NCI-H510A (cell line): Measurements from ENCODE around the gene LDB1.

Experiments used
- DNase-seq: peaks from one replicate; lab custom pipeline; 2025; lab: John Stamatoyannopoulos, UW

Gene LDB1

GRCh38 chr10:102113261-102113955 is 6.8 kb downstream of the LDB1 start:
- DNase-seq: no peak

GRCh38 chr10:102112210-102112817 is 7.9 kb downstream of the LDB1 start:
- no peak for DNase-seq

DNA sequence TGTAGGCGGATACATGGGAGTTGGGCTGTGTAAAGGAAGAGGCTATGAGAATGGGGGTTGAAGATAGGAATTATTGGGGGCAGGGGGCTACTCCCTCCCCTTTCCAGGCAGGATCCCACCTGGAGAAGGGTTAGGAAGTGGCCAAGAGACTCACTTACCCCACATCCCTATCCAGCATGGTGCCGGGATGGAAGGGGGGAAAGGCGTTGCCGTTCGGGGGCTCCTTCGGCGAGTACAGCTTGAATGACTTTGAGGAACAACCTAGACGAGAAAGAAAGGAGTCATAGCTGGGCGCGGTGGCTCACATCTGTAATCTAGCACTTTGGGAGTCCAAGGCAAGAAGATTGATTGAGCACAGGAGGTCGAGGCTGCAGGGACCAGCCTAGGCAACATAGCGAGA is 8.9 kb downstream of the LDB1 start:
- no peak for DNase-seq

- no peak for DNase-seq
Observed at GRCh38 chr10:102109166-102110116, 10.7 kb downstream of the LDB1 start.

GRCh38 chr10:102106998-102107397 is 13.2 kb downstream of the LDB1 start:
- DNase-seq: no peak

DNA sequence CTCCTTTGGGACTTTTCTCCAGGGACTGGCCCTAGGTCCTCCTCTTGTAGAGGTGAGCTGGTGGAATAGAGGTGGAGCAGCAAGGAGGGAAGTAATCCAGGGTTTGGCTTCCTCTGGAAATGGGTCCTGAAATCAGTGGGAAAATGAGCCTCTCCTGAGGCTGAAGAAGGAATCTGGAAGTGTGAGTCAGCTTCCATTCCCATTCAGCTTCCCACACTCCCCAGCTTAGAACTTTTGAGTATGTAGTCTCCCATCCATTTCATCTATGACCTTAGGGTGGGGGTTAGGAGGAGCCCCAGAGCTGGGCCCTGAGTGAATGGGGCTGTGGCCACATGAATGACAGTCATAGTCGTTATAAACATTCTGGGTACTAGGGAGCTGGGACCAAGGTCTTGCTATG is 17.7 kb downstream of the LDB1 start:
- DNase-seq: no peak

DNA sequence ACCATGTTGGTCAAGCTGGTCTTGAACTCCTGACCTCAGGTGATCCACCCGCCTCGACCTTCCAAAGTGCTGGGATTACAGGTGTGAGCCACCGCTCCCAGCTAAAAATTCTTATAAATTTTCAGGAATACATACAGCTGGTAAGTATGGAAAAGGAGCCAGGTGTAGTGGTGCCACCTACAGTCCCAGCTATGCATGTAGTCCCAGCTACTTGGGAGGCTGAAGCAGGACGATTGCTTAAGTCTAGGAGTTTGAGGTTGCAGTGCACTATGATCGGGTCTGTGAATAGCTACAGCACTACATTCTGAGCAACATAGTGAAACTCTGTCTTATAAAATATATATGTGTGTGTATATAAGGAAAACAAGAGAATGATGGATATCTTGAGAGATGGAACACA is 19.0 kb downstream of the LDB1 start:
- no peak for DNase-seq

GRCh38 chr10:102096449-102096848 is 23.7 kb downstream of the LDB1 start:
- DNase-seq: no peak

DNA sequence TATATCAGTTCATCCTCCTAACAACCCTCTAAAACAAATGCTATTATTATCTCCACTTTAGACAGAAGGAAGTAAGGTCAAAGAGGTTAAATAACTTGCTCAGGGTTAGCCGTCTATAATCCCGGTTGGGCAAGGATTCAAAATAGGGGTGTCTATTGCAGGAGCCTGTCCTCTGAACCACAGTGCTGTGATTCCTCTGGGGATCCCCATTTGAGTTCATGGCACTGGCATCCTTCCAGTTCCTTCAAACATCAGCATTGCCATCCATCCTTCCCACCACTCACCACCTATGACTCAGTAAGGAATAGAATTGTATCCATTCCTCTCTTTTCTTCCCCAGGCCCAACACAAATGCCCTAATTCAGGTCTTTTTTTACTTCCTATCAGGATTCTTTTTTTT is 29.4 kb downstream of the LDB1 start:
- no peak for DNase-seq

GRCh38 chr10:102086196-102086595 is 34.0 kb downstream of the LDB1 start:
- DNase-seq: no peak

DNA sequence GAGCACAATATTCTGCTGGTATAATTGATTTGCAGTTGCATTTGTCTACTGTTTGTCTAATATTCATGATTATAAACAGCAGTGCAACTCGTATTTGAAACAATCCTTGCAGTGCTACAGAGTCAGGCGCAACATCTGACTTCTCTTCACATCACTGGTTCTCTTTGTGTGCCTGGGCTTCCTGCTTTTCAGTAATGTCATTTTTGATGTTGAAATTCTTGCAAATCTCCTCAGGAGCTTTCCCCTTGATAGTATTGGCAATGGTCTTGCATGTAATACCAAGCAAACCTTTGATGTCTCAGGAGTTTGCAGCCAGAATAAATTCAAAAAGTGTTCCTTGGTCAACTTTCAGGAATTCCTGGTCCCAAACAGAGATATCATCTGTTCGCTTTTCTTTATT is 34.8 kb downstream of the LDB1 start:
- DNase-seq: no peak

- DNase-seq: no peak
Observed at GRCh38 chr10:102083541-102083940, 36.6 kb downstream of the LDB1 start.

DNA sequence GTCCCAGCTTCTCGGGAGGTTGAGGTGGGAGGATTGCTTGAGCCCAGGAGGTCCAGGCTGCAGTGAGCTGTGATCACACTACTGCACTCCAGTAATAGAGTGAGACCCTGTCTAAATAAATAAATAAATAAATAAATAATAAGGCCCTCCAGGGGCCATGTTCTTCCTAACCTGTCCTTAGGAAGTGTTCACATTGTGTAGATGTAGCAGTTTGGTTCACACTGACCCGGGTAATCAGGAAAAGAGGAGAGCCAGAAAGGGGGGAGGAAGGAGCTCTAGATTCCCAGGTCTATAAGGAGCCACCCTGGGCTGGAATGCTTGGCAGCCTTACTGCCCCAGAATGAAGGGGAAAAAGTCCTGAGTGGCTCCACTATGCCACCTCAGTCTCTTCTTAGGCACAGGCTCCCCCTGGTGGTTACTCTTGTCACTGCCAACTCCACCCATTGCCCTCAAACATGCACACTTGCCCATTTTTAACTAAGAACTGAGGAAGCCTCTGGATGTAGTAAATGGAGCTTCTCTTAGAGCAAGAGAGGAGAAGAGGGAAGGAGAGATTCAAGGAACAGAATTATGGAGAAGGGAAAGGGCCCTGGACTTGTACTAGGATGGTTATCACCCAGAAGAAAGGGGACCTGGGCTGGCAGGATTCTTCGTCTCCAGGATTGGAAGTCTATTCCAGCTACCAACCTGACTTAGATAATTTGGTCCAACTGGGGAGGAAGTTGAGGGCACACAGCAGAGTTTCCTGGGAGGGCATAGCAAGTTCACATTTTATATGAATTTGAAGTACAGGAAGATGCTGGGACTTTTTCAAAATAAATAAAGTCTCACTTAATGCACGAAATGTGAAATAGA is 47.3 kb downstream of the LDB1 start:
- peak; percentile 28 for DNase-seq

- DNase-seq: no peak
Observed at GRCh38 chr10:102069071-102069470, 51.1 kb downstream of the LDB1 start.

DNA sequence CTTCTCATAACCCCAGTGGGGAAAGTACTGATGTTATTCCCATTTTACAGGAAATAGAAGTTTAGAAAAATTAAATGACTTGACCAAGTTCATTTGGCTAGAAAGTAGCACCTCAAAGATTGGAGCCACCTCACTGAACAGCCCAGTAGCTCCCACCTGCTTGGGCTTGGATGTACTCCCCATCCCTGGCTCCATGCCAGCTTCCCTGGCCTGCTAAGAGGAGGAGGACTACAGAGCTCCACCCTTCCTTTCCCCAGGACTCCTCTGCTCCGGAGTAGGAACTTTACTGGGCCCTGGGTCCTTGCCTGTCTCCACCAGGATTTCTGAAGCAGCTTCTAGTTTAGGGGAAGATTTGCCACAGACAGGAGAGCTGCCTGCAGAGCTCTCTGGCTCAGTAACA is 52.0 kb downstream of the LDB1 start:
- DNase-seq: peak; percentile 74

DNA sequence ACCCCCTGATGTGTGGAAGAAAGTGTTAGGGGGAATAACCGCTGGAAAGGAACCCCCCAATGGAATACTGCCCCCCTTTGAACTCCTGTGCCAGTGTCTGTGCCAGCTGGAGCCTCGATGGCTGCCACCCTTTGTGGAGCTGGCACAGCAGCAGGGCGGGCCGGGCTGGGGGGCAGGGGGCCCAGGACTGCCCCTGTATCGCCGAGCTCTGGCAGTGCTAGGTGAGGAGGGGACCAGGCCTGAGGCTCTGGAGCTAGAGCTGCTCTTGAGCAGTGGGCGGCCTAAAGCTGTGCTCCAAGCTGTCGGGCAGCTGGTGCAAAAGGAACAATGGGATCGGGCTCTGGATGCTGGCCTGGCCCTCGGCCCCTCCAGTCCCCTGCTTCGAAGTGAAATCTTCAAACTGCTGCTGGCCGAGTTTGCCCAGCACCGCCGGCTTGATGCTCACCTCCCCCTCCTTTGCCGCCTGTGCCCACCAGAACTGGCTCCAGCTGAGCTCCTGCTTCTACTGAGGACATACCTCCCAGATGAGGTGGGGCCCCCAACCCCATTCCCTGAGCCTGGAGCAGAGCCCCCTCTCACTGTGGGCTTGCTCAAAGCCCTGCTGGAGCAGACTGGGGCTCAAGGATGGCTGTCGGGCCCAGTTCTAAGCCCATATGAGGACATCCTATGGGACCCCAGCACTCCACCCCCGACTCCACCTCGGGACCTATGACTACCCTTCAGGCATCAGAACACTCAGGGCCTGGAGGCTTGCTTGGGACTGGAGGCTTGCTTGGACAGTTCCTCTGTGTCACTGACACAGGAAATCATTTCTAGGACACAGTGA is 52.9 kb downstream of the LDB1 start:
- no peak for DNase-seq

DNA sequence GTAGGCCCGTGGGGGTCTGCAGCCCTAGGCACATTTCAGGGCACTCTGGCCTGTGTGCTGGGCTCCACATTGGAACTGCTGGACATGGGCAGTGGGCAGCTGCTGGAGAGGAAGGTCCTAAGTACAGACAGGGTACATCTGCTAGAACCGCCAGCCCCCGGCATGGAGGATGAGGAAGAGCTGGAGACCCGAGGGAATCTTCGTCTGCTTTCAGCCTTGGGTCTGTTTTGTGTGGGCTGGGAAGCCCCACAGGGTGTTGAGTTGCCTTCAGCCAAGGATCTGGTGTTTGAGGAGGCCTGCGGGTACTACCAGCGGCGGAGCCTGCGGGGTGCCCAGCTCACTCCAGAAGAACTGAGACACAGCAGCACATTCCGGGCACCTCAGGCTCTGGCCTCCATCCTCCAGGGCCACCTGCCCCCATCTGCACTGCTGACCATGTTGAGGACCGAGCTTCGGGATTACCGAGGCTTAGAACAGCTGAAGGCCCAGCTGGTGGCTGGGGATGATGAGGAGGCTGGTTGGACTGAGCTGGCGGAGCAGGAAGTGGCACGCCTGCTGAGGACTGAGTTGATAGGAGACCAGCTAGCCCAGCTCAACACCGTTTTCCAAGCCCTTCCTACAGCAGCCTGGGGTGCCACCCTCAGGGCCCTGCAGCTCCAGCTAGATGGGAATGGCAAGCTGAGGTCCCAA is 53.6 kb downstream of the LDB1 start:
- peak; percentile 16 for DNase-seq

GRCh38 chr10:102065561-102066398 is 54.4 kb downstream of the LDB1 start:
- peak; percentile 19 for DNase-seq

DNA sequence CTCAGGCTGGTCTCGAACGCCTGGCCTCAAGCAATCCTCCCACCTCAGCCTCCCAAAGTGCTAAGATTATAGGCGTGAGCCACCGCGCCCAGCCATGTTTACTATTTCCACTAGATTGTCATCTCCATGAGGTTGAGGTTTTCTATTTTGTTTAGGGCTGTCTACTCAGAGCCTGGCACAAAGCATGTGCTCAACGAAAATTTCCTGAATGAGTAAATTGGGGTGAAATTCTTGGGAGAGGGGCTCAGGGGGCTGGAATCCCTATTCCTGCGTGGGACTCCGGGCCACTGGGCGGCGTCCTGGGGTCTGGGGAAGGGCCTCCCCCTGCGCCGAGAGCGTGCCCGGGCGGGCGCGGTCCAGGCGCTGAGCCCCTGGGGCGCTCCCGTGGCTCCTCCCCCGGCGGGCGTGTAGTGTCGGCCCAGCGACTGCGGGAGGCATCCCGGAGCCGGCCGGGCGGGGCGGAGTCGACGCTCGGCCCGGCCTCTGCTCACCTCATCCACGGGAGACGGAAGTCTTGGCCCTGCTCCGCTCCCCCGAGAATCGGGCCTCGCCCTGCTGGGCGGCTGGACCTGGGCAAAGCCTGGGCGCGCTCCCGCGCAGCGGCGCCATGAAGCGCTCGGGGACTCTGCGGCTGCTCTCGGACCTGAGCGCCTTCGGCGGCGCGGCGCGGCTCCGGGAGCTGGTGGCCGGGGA is 55.2 kb downstream of the LDB1 start, which contains the start of gene HPS6:
Gene HPS6, plus strand, starts transcription at position 482 of the 693 bp plus-strand sequence. Its CDS starts 126 bp downstream, at position 608.
- peak; percentile 85 for DNase-seq
